Neuronal stem cell (in vitro differentiated cells): ENCODE data around the gene FHOD3.

Experiments used
- DNase-seq: peaks from one replicate; pipeline ENCODE4 v3.0.0-alpha.2; 2013; ENCODE audit warnings: low spot score
- H2AFZ ChIP-seq: one replicate; pipeline ENCODE4 v1.6.1; 2013; ENCODE audit warnings: mild to moderate bottlenecking, low read length, inconsistent platforms
- H2AK5ac ChIP-seq: 2 replicates; pipeline ENCODE4 v1.6.1; 2013; ENCODE audit warnings: low read depth, mild to moderate bottlenecking, inconsistent platforms, low read length, moderate library complexity, mixed read lengths
- H2BK120ac ChIP-seq: 2 replicates; pipeline ENCODE4 v1.6.1; 2013; ENCODE audit warnings: low read depth, mild to moderate bottlenecking, inconsistent platforms, low read length, moderate library complexity, mixed read lengths
- H2BK12ac ChIP-seq: one replicate; pipeline ENCODE4 v1.6.1; 2013; ENCODE audit warnings: low read length, inconsistent platforms
- H2BK15ac ChIP-seq: 2 replicates; pipeline ENCODE4 v1.6.1; 2013; ENCODE audit warnings: mild to moderate bottlenecking, low read length, inconsistent platforms, mixed read lengths
- H2BK5ac ChIP-seq: one replicate; pipeline ENCODE4 v1.6.1; 2013; ENCODE audit warnings: inconsistent platforms, mild to moderate bottlenecking, low read length, moderate library complexity
- H3K14ac ChIP-seq: one replicate; pipeline ENCODE4 v1.6.1; 2013; ENCODE audit warnings: low read length, inconsistent platforms
- H3K18ac ChIP-seq: 2 replicates; pipeline ENCODE4 v1.6.1; 2013; ENCODE audit warnings: low read length, inconsistent platforms
- H3K23ac ChIP-seq: 2 replicates; pipeline ENCODE4 v1.6.1; 2013; ENCODE audit warnings: low read depth, mild to moderate bottlenecking, mixed read lengths, low read length, inconsistent platforms; ENCODE audit not compliant: poor library complexity
- H3K27ac ChIP-seq: replicated peaks from 3 replicates; pipeline ENCODE4 v1.5.1; 2013; ENCODE audit warnings: low read length, inconsistent platforms
- H3K27me3 ChIP-seq, 3 experiments: 2 replicates each; pipeline ENCODE4 v1.6.1; 2013; ENCODE audit warnings: low read length in 3 of 3, mild to moderate bottlenecking in 2 of 3, inconsistent platforms in 1 of 3, low read depth in 1 of 3, mixed read lengths in 1 of 3, moderate library complexity in 1 of 3; ENCODE audit not compliant: control insufficient read depth in 3 of 3, insufficient read depth in 3 of 3
- H3K36me3 ChIP-seq, 2 donors: replicated peaks in 1 of 2; 2 replicates each; pipeline ENCODE4 v1.6.1; 2013; ENCODE audit warnings: low read length in 2 of 2; ENCODE audit not compliant: control insufficient read depth in 2 of 2, insufficient read depth in 2 of 2
- H3K4ac ChIP-seq: 2 replicates; pipeline ENCODE4 v1.6.1; 2013; ENCODE audit warnings: inconsistent platforms, mild to moderate bottlenecking, low read length, moderate library complexity
- H3K4me1 ChIP-seq, 2 donors: 1 replicate in 1 of 2; 2 replicates in 1 of 2; pipeline ENCODE4 v1.6.1; 2013; ENCODE audit warnings: low read length in 2 of 2, low read depth in 1 of 2; ENCODE audit not compliant: control insufficient read depth in 2 of 2, insufficient read depth in 1 of 2
- H3K4me2 ChIP-seq: one replicate; pipeline ENCODE4 v1.6.1; 2013; ENCODE audit warnings: mild to moderate bottlenecking, low read length, inconsistent platforms; ENCODE audit not compliant: insufficient read depth, poor library complexity, severe bottlenecking
- H3K4me3 ChIP-seq, 2 donors: 2 replicates each; pipeline ENCODE4 v1.5.1; 2013; ENCODE audit warnings: low read length in 2 of 2, mild to moderate bottlenecking in 2 of 2, inconsistent platforms in 1 of 2, moderate library complexity in 1 of 2
- H3K79me1 ChIP-seq: one replicate; pipeline ENCODE4 v1.6.1; 2013; ENCODE audit warnings: low read depth, mild to moderate bottlenecking, inconsistent platforms, low read length, moderate library complexity
- H3K9ac ChIP-seq: one replicate; pipeline ENCODE4 v1.6.1; 2013; ENCODE audit warnings: mild to moderate bottlenecking, low read depth, low read length, inconsistent platforms; ENCODE audit not compliant: poor library complexity
- H3K9me3 ChIP-seq, 2 donors: replicated peaks in 1 of 2; 2 replicates each; pipeline versions ENCODE3 to v1.6.1; 2013; ENCODE audit warnings: low read length in 2 of 2, mild to moderate bottlenecking in 2 of 2, inconsistent platforms in 1 of 2, low read depth in 1 of 2, mixed read lengths in 1 of 2, moderate library complexity in 1 of 2; ENCODE audit not compliant: control insufficient read depth in 2 of 2, insufficient read depth in 1 of 2
- H4K8ac ChIP-seq: one replicate; pipeline ENCODE4 v1.6.1; 2013; ENCODE audit warnings: low read depth, mild to moderate bottlenecking, inconsistent platforms, low read length, moderate library complexity
- H4K91ac ChIP-seq: one replicate; pipeline ENCODE4 v1.6.1; 2013; ENCODE audit warnings: low read length, low read depth, mild to moderate bottlenecking, inconsistent platforms; ENCODE audit not compliant: poor library complexity
- WGBS, 2 donors: extraction: QIAGEN DNeasy Blood & Tissue Kit; methylation state at CpG; one replicate each; pipeline ENCODE4 v1.1.7; 2013; ENCODE audit warnings: missing lambda C conversion rate in 2 of 2, mixed read lengths in 1 of 2; ENCODE audit not compliant: insufficient read length in 2 of 2, insufficient replicate concordance in 1 of 2; ENCODE audit errors: extremely low coverage in 2 of 2; 5-methylcytosine and 5-hydroxymethylcytosine counted together

The FHOD3 gene

DNA sequence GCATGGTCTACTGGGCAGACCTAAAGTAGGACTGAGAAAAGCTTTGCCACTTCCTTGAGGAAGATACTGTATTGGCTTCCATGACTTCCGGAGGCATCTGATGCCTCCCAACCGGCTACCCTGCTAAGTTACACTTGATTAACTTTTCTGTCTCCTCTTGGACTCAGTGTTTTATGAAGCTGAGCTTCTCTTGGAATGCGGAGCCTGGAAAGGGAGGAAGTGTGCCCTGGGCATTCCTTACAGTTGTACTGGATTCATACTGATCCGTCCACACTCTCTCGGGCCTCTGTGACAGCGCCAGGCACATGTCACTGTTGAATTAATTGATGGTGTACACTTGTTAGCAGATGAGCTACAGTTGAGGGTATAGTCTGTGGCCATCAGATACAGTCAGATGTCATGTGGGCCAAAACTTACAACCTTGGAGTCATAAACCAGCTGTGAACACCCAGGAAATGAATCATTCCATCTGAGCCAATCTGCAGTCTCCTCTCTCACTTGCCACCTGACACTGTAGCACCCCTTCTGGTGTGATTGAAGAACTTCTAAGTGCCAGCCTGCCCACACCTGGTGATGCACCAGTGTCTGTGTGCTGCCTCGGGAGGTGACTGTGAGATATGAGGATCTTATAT lies 122.5 kb downstream of the FHOD3 start:
- H3K4me1 ChIP-seq = peaks cover 0 to 10% of the 10 kb centered on the region in 2 donors
- no CpG with 5 or more reads among the region's 7 CpGs for WGBS, 2 donors
- no peak overlapping the region for H3K9ac ChIP-seq
- H3K27ac ChIP-seq = no peak overlapping the region
- no peak overlapping the region for H3K14ac ChIP-seq
- H2BK15ac ChIP-seq = no peak overlapping the region
- no peak overlapping the region for H2AK5ac ChIP-seq
- no peak overlapping the region for H2AFZ ChIP-seq
- no peak overlapping the region for H3K4me3 ChIP-seq
- H3K4ac ChIP-seq = no peak overlapping the region
- H2BK12ac ChIP-seq = no peak overlapping the region
- no peak overlapping the region for H3K4me2 ChIP-seq
- H4K91ac ChIP-seq = no peak overlapping the region
- H3K23ac ChIP-seq = no peak overlapping the region
- no peaks in the 10 kb centered on the region for H3K79me1 ChIP-seq
- H4K8ac ChIP-seq = no peak overlapping the region
- H3K36me3 ChIP-seq = peaks cover 0 to 2% of the 10 kb centered on the region in 2 donors
- no peak for DNase-seq
- no peak overlapping the region for H2BK120ac ChIP-seq
- H3K27me3 ChIP-seq = no peaks in the 10 kb centered on the region
- H3K9me3 ChIP-seq = no peaks in the 10 kb centered on the region
- no peak overlapping the region for H2BK5ac ChIP-seq
- no peak overlapping the region for H3K18ac ChIP-seq

DNA sequence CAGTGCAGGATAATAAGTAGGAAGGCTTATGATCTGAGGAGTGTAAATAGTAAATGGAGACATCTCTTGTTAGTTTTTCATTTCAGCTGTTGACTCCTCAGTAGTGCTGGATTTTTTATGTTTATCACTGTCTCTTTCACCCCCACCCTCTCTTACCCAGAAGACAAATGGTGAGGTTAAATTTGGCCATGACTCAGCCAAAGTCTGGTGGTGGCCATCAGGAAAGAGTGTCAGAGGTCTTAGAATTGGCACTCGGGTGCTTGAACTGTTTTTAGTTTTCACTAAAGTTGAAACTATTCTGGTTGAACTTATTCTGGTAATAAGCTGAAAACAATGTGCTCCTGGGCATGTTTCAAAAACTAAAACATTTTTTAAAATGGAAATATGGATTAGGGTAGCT lies 123.3 kb downstream of the FHOD3 start:
- Histone ChIP-seq H3K79me1 (no peaks in the 10 kb centered on the region), H3K14ac (no peak overlapping the region), H3K4ac (no peak overlapping the region), H3K36me3 (peaks cover 0 to 2% of the 10 kb centered on the region in 2 donors), H2BK15ac (no peak overlapping the region), H2AK5ac (no peak overlapping the region), H4K8ac (no peak overlapping the region), H3K27ac (no peak overlapping the region), H3K18ac (no peak overlapping the region), H4K91ac (no peak overlapping the region), H2BK5ac (no peak overlapping the region), H3K27me3 (no peaks in the 10 kb centered on the region), H3K4me2 (no peak overlapping the region), H3K9me3 (no peaks in the 10 kb centered on the region), H3K4me1 (peaks cover 0 to 10% of the 10 kb centered on the region in 2 donors), H2AFZ (no peak overlapping the region), H3K4me3 (no peak overlapping the region), H2BK12ac (no peak overlapping the region), H3K23ac (no peak overlapping the region), H2BK120ac (no peak overlapping the region), H3K9ac (no peak overlapping the region)
- WGBS, 2 donors = no CpG with 5 or more reads among the region's 1 CpG
- DNase-seq = no peak

DNA sequence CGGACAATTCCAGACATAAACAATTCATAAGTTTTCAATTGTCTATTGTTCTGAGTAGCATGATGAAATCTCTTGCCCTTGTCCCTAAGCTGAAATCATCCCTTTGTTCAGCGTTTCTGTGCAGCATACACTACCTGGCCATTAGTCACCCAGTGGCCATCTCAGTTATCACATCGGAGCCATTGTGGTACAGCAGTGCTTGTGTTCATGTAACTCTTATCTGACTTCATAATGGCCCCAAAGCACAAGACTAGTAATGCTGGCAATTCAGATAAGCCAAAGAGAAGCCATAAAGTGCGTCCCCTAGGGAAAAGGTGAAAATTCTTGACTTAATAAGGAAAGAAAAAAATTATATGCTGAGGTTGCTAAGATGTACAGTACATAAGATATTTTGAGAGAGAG lies 127.2 kb downstream of the FHOD3 start:
- H3K14ac ChIP-seq = no peak overlapping the region
- H3K9ac ChIP-seq = no peak overlapping the region
- H2BK12ac ChIP-seq = no peak overlapping the region
- H3K4ac ChIP-seq = no peak overlapping the region
- no peak overlapping the region for H2BK5ac ChIP-seq
- H4K91ac ChIP-seq = no peak overlapping the region
- no peak overlapping the region for H4K8ac ChIP-seq
- no peaks in the 10 kb centered on the region for H3K27me3 ChIP-seq
- H3K36me3 ChIP-seq = peaks cover 0 to 6% of the 10 kb centered on the region in 2 donors
- H3K27ac ChIP-seq = no peak overlapping the region
- H3K9me3 ChIP-seq = no peaks in the 10 kb centered on the region
- H3K4me3 ChIP-seq = no peak overlapping the region
- peaks cover 0 to 7% of the 10 kb centered on the region in 2 donors for H3K4me1 ChIP-seq
- no peak overlapping the region for H2BK15ac ChIP-seq
- no peak overlapping the region for H3K18ac ChIP-seq
- no peak overlapping the region for H3K23ac ChIP-seq
- no peak overlapping the region for H3K4me2 ChIP-seq
- no peak overlapping the region for H2AFZ ChIP-seq
- no peak for DNase-seq
- H2AK5ac ChIP-seq = no peak overlapping the region
- WGBS, 2 donors = no CpG with 5 or more reads among the region's 4 CpGs
- H3K79me1 ChIP-seq = peaks cover 3% of the 10 kb centered on the region
- H2BK120ac ChIP-seq = no peak overlapping the region

DNA sequence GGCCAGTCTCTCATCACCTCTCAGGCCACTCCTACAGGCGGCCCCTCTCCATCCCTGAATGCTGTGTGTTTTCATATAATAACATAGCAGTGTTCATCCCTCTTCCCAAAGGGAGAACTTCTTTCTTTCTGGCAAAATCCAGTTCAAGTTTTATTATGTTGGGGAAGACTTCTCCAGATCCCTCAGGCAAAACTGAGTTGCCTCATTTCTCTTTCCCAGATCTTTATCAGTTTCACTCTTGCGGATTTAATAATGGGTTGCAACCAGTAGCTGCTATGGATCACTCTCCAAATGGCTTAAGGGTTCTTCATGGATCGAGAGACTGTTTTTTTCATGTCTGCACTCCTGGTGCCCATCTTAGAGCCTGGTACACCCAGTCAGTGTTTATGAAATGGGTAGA lies 129.9 kb downstream of the FHOD3 start:
- H3K23ac ChIP-seq = no peak overlapping the region
- no peak overlapping the region for H2AK5ac ChIP-seq
- no peaks in the 10 kb centered on the region for H3K27me3 ChIP-seq
- H3K36me3 ChIP-seq = peaks cover 0 to 6% of the 10 kb centered on the region in 2 donors
- H3K4ac ChIP-seq = no peak overlapping the region
- H3K9ac ChIP-seq = no peak overlapping the region
- H2BK15ac ChIP-seq = no peak overlapping the region
- WGBS, 2 donors = no CpG with 5 or more reads among the region's 3 CpGs
- no peak overlapping the region for H2AFZ ChIP-seq
- peaks cover 0 to 5% of the 10 kb centered on the region in 2 donors for H3K4me1 ChIP-seq
- H3K14ac ChIP-seq = no peak overlapping the region
- H2BK5ac ChIP-seq = no peak overlapping the region
- H3K9me3 ChIP-seq = peaks cover 0 to 2% of the 10 kb centered on the region in 2 donors
- no peak for DNase-seq
- no peak overlapping the region for H2BK12ac ChIP-seq
- no peak overlapping the region for H2BK120ac ChIP-seq
- H4K91ac ChIP-seq = no peak overlapping the region
- H3K79me1 ChIP-seq = peaks cover 4% of the 10 kb centered on the region
- no peak overlapping the region for H3K18ac ChIP-seq
- H3K4me2 ChIP-seq = no peak overlapping the region
- no peak overlapping the region for H3K27ac ChIP-seq
- no peak overlapping the region for H3K4me3 ChIP-seq
- H4K8ac ChIP-seq = no peak overlapping the region
